HG03469 (cell line): ENCODE data around the gene MGAT3.

Experiments used
- ATAC-seq: cut with Tn5 transposase; IDR thresholded peaks from one replicate; pipeline ENCODE4 v1.9.1; 2021; ENCODE audit warnings: mild to moderate bottlenecking, moderate library complexity, moderate number of reproducible peaks; ENCODE audit not compliant: unreplicated experiment

The MGAT3 gene

GRCh38 chr22:39469681-39470450 is 13.1 kb downstream of the MGAT3 start:
- ATAC-seq, result no peak

GRCh38 chr22:39470451-39471291 is 13.9 kb downstream of the MGAT3 start:
- ATAC-seq, result no peak

GRCh38 chr22:39471381-39472141 is 14.7 kb downstream of the MGAT3 start:
- no peak for ATAC-seq

- no peak for ATAC-seq
These were observed 16.1 kb downstream of the MGAT3 start for GRCh38 chr22:39472570-39473556.

- ATAC-seq, result no peak
These were observed 17.0 kb downstream of the MGAT3 start for GRCh38 chr22:39473851-39474250.

GRCh38 chr22:39474351-39475111 is 17.7 kb downstream of the MGAT3 start:
- ATAC-seq, result no peak

- ATAC-seq, result no peak
These were observed 18.5 kb downstream of the MGAT3 start for GRCh38 chr22:39475337-39475736.

- no peak for ATAC-seq
These were observed 19.1 kb downstream of the MGAT3 start for GRCh38 chr22:39475902-39476301.

- ATAC-seq, result no peak
These were observed 19.9 kb downstream of the MGAT3 start for GRCh38 chr22:39476664-39477063.

GRCh38 chr22:39477542-39477941 is 20.7 kb downstream of the MGAT3 start:
- ATAC-seq, result no peak

- no peak for ATAC-seq
These were observed 21.6 kb downstream of the MGAT3 start for GRCh38 chr22:39478441-39478850.

- no peak for ATAC-seq
These were observed 22.4 kb downstream of the MGAT3 start for GRCh38 chr22:39479254-39479653.

GRCh38 chr22:39480557-39480956 is 23.7 kb downstream of the MGAT3 start:
- ATAC-seq, result no peak

- no peak for ATAC-seq
These were observed 24.2 kb downstream of the MGAT3 start for GRCh38 chr22:39481054-39481453.

GRCh38 chr22:39481595-39481994 is 24.8 kb downstream of the MGAT3 start:
- ATAC-seq, result no peak

GRCh38 chr22:39482768-39483167 is 26.0 kb downstream of the MGAT3 start:
- ATAC-seq, result no peak

GRCh38 chr22:39486951-39487825 is 30.4 kb downstream of the MGAT3 start:
- ATAC-seq, result no peak

GRCh38 chr22:39487826-39488520 is 31.2 kb downstream of the MGAT3 start:
- ATAC-seq, result no peak
